ENCODE data around the gene HRCT1.

DNA sequence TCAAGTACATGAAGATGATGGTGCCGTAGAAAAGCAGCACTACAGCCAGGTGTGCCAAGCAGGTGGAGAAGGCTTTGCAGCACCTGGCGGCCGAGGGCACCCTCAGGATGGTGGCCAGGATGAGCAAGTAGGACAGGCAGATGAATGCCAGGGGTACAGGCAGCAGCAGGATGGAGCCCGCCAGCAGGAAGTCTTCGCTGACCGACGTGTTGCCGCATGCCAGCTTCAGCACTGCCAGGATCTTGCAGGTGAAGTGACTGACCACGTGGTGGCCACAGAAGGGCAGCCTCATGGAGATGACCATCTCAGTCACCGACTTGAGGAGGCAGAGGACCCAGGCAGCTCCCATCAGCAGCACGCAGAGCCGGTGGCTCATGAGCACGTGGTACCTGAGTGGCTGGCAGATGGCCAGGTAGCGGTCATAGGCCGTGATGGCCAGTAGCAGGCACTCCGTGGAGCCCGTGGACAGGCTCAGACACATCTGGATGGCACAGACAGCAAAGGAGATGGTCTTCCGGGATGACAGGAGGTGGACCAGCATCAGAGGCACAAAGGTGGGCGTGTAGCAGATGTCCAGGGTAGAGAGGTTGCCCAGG lies 36.3 kb upstream of the HRCT1 start:
- TF ChIP-seq, protein P1, sequence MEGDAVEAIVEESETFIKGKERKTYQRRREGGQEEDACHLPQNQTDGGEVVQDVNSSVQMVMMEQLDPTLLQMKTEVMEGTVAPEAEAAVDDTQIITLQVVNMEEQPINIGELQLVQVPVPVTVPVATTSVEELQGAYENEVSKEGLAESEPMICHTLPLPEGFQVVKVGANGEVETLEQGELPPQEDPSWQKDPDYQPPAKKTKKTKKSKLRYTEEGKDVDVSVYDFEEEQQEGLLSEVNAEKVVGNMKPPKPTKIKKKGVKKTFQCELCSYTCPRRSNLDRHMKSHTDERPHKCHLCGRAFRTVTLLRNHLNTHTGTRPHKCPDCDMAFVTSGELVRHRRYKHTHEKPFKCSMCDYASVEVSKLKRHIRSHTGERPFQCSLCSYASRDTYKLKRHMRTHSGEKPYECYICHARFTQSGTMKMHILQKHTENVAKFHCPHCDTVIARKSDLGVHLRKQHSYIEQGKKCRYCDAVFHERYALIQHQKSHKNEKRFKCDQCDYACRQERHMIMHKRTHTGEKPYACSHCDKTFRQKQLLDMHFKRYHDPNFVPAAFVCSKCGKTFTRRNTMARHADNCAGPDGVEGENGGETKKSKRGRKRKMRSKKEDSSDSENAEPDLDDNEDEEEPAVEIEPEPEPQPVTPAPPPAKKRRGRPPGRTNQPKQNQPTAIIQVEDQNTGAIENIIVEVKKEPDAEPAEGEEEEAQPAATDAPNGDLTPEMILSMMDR (IDR thresholded peaks at IDR 0.05): no peak
- no peak for TF ChIP-seq POLR2AphosphoS5 (IDR thresholded peaks at IDR 0.05)
